ENCODE results near the gene AAK1. TPM values are rescaled to one million over a fixed set of nuclear protein-coding genes. Genes with fewer than 3 reads are reported as not detected.

The AAK1 gene
- total and polyA plus RNA-seq, 4 donors, result 10.0 to 56.2 (median 27.3) TPM

DNA sequence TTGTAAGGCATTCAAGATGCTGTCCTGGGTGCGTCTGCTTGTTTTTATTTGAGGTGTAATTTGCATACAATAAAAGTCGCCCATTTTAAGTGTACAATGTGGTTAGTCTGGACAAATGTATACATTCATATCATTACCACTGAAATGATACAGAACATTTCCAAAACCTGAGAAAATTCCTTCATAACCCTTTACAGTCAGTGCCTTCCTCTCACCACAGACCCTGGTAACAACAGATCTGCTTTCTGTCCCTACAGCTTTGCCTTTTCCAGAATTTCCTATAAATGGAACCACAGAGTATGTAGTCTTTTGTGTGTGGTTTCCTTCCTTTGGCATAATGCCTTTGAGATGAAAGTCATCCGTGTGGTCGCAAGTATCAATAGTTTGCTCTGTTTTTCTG lies 160.5 kb downstream of the AAK1 start:
- H3K27ac ChIP-seq (ENCODE audit: low read depth in 1 of 2, low read length in 1 of 2), result no peak overlapping the region
- no peak for DNase-seq
- no peak overlapping the region for H3K9ac ChIP-seq (ENCODE audit: insufficient read depth in 1 of 2, low read length in 2 of 2)
- no peaks in the 10 kb centered on the region for H3K9me3 ChIP-seq (ENCODE audit: control insufficient read depth in 4 of 4, insufficient read depth in 3 of 4, low read length in 3 of 4)
- TF ChIP-seq, protein P1, sequence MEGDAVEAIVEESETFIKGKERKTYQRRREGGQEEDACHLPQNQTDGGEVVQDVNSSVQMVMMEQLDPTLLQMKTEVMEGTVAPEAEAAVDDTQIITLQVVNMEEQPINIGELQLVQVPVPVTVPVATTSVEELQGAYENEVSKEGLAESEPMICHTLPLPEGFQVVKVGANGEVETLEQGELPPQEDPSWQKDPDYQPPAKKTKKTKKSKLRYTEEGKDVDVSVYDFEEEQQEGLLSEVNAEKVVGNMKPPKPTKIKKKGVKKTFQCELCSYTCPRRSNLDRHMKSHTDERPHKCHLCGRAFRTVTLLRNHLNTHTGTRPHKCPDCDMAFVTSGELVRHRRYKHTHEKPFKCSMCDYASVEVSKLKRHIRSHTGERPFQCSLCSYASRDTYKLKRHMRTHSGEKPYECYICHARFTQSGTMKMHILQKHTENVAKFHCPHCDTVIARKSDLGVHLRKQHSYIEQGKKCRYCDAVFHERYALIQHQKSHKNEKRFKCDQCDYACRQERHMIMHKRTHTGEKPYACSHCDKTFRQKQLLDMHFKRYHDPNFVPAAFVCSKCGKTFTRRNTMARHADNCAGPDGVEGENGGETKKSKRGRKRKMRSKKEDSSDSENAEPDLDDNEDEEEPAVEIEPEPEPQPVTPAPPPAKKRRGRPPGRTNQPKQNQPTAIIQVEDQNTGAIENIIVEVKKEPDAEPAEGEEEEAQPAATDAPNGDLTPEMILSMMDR (IDR thresholded peaks at IDR 0.05; ENCODE audit: control extremely low read depth, extremely low read depth), result no peak
- ATAC-seq (ENCODE audit: insufficient read depth, low FRiP score), result no peak
- H3K27me3 ChIP-seq (ENCODE audit: control insufficient read depth in 3 of 3, insufficient read depth in 3 of 3, low read length in 2 of 3), result peaks cover 0 to 4% (median 0%) of the 10 kb centered on the region in 3 donors
- WGBS, 2 donors, result 58 to 77% methylated on average over 4 of the region's 4 CpGs
- H3K4me1 ChIP-seq (ENCODE audit: control insufficient read depth in 5 of 5, insufficient read depth in 5 of 5, low read length in 5 of 5), result peaks cover 0 to 25% (median 0%) of the 10 kb centered on the region in 5 donors
- no peak overlapping the region for H3K4me3 ChIP-seq
- peaks cover 0 to 4% (median 2%) of the 10 kb centered on the region in 4 donors for H3K36me3 ChIP-seq (ENCODE audit: control insufficient read depth in 4 of 4, insufficient read depth in 4 of 4, low read length in 4 of 4)

DNA sequence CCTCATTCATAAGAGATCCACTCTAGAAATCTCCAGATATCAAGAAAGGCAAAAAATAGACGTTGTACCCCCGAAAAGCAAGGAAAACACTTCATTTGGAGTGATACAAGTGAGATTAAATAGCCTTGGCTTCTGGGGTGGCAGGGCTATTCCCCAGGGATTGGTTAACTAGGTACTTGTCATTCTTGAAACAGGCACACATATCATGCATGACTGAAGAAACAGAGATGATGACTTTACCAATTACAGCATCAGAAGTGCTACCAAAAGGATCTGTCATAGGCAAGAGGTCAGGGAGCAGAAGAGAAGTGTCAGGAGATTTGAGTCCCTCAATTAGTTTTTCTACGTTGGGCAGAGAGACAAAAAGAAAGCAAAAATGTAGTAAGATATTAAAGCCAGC lies 161.1 kb downstream of the AAK1 start:
- TF ChIP-seq, protein P1 (IDR thresholded peaks at IDR 0.05; ENCODE audit: control extremely low read depth, extremely low read depth), result no peak
- Histone ChIP-seq H3K4me1 (ENCODE audit: control insufficient read depth in 5 of 5, insufficient read depth in 5 of 5, low read length in 5 of 5) (peaks cover 0 to 25% (median 0%) of the 10 kb centered on the region in 5 donors), H3K9ac (ENCODE audit: insufficient read depth in 1 of 2, low read length in 2 of 2) (no peak overlapping the region), H3K9me3 (ENCODE audit: control insufficient read depth in 4 of 4, insufficient read depth in 3 of 4, low read length in 3 of 4) (no peaks in the 10 kb centered on the region), H3K4me3 (no peak overlapping the region), H3K27me3 (ENCODE audit: control insufficient read depth in 3 of 3, insufficient read depth in 3 of 3, low read length in 2 of 3) (peaks cover 0 to 4% (median 0%) of the 10 kb centered on the region in 3 donors), H3K36me3 (ENCODE audit: control insufficient read depth in 4 of 4, insufficient read depth in 4 of 4, low read length in 4 of 4) (peaks cover 0 to 4% (median 1%) of the 10 kb centered on the region in 4 donors), H3K27ac (ENCODE audit: low read depth in 1 of 2, low read length in 1 of 2) (no peak overlapping the region)
- WGBS, 2 donors, result 69 to 92% methylated on average over 3 of the region's 3 CpGs
- no peak for ATAC-seq (ENCODE audit: insufficient read depth, low FRiP score)
- DNase-seq, result no peak

DNA sequence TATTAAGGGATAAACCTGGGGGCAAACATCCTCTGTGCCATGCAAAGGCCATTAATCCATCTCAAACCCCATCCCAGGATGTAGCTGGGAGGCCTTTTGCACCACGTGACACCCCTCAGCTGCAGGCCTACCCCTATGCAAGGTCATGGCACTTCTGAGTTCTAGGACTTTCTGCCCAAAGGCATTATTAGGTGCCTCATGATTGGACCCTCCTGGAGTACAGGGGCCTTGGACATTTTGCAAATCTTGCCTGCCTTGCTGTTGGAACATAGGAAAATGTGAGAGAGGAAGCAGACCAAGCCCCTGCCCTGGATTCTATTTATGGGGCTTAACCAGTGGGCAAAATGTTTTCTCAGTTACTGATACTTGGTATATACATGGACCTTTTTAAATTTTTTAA lies 162.1 kb downstream of the AAK1 start:
- Histone ChIP-seq H3K36me3 (ENCODE audit: control insufficient read depth in 4 of 4, insufficient read depth in 4 of 4, low read length in 4 of 4) (peaks cover 0 to 4% (median under 1%) of the 10 kb centered on the region in 4 donors), H3K4me1 (ENCODE audit: control insufficient read depth in 5 of 5, insufficient read depth in 5 of 5, low read length in 5 of 5) (peaks cover 0 to 25% (median 0%) of the 10 kb centered on the region in 5 donors), H3K4me3 (no peak overlapping the region), H3K9me3 (ENCODE audit: control insufficient read depth in 4 of 4, insufficient read depth in 3 of 4, low read length in 3 of 4) (no peaks in the 10 kb centered on the region), H3K27me3 (ENCODE audit: control insufficient read depth in 3 of 3, insufficient read depth in 3 of 3, low read length in 2 of 3) (no peaks in the 10 kb centered on the region), H3K9ac (ENCODE audit: insufficient read depth in 1 of 2, low read length in 2 of 2) (no peak overlapping the region), H3K27ac (ENCODE audit: low read depth in 1 of 2, low read length in 1 of 2) (no peak overlapping the region)
- TF ChIP-seq, protein P1 (IDR thresholded peaks at IDR 0.05; ENCODE audit: control extremely low read depth, extremely low read depth), result no peak
- no peak for ATAC-seq (ENCODE audit: insufficient read depth, low FRiP score)
- 88 to 100% methylated on average over 1 of the region's 1 CpG for WGBS, 2 donors
- peak; percentile 36 to 79 (median 72) for DNase-seq

DNA sequence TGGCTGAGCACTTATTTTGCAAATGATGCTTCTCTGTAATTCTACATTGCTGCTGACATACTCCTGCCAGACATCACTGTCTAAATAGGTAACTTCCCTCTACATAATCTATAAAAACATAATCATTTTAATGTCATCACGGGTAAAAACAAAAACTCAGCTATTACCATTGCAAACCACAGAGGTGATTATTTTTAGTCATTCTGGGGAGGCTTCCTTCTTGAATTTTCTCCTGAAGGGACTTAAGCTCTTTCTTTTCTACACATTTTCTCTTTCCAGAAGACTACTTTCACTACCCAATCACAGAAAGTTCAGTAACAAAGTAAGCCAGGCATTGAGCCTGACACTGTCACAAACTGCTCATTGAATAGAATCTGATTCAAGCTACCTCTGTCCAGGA lies 165.9 kb downstream of the AAK1 start:
- H3K27me3 ChIP-seq (ENCODE audit: control insufficient read depth in 3 of 3, insufficient read depth in 3 of 3, low read length in 2 of 3), result no peaks in the 10 kb centered on the region
- H3K9me3 ChIP-seq (ENCODE audit: control insufficient read depth in 4 of 4, insufficient read depth in 3 of 4, low read length in 3 of 4), result peaks cover 0 to 1% (median 0%) of the 10 kb centered on the region in 4 donors
- WGBS, 2 donors, result 73 to 88% methylated on average over 1 of the region's 1 CpG
- peaks cover 0 to 15% (median 0%) of the 10 kb centered on the region in 5 donors for H3K4me1 ChIP-seq (ENCODE audit: control insufficient read depth in 5 of 5, insufficient read depth in 5 of 5, low read length in 5 of 5)
- no peak for ATAC-seq (ENCODE audit: insufficient read depth, low FRiP score)
- no peak overlapping the region for H3K4me3 ChIP-seq
- no peak overlapping the region for H3K27ac ChIP-seq (ENCODE audit: low read depth in 1 of 2, low read length in 1 of 2)
- peaks cover 0 to 14% (median 5%) of the 10 kb centered on the region in 4 donors for H3K36me3 ChIP-seq (ENCODE audit: control insufficient read depth in 4 of 4, insufficient read depth in 4 of 4, low read length in 4 of 4)
- TF ChIP-seq, protein P1 (IDR thresholded peaks at IDR 0.05; ENCODE audit: control extremely low read depth, extremely low read depth), result no peak
- no peak for DNase-seq
- H3K9ac ChIP-seq (ENCODE audit: insufficient read depth in 1 of 2, low read length in 2 of 2), result no peak overlapping the region

Measured in lung (tissue), 12 donors.